Measurements from ENCODE around the gene SRSF6.
"Not testable (repeated sequence)": the region's sequence is repeated elsewhere in the genome, so short reads cannot be mapped to it uniquely, and the experiment has no call there.

Gene SRSF6

GRCh38 chr20:43450841-43451799, 6.6 kb upstream of the SRSF6 start:
- DNase-seq, result no peak

GRCh38 chr20:43452404-43453126, 5.1 kb upstream of the SRSF6 start:
- no peak for DNase-seq

GRCh38 chr20:43456252-43456651, 1.4 kb upstream of the SRSF6 start:
- not testable (repeated sequence) for DNase-seq

GRCh38 chr20:43456809-43457639, 672 bp upstream of the SRSF6 start:
- DNase-seq, result no peak

GRCh38 chr20:43458422-43458924, 777 bp downstream of the SRSF6 start:
- no peak for DNase-seq

DNA sequence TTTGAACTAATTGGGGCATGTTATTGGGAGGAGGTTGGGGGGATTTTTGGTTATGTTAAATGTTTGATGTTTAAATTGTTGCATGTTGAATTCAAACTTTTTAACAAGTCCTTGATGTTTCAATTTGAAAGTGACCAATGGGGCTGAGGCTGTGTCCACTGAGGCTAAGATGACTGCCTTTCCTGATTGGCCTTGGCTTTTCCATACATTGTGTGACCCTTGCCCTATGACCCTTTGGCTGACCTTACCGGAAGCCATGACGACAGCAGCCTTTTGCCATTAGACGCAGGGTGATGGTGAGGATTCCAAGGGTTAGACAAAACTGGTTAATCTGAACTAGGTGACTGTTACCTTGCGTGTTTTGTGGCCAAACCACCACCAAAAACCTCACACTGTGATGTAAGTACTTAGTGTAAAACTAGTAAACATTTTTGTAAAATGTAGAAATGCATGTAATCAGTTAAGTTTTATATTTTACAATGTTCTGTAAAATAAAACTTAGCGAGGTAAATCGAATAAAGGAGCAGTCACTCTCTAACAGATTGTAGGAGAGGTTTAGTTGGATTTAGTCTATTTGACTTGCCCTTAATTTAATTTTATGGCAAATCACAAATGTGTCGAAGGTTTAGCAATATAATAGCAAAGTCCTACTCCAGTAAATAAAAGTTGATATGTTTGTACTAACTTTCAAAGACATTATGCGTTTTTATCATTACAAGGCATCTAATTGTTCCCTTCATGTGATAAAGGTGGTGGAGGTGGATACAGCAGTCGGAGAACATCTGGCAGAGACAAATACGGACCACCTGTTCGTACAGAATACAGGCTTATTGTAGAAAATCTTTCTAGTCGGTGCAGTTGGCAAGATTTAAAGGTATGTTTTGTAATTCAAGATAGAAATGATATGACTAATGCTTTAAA, 1.6 kb downstream of the SRSF6 start:
- no peak for DNase-seq

DNA sequence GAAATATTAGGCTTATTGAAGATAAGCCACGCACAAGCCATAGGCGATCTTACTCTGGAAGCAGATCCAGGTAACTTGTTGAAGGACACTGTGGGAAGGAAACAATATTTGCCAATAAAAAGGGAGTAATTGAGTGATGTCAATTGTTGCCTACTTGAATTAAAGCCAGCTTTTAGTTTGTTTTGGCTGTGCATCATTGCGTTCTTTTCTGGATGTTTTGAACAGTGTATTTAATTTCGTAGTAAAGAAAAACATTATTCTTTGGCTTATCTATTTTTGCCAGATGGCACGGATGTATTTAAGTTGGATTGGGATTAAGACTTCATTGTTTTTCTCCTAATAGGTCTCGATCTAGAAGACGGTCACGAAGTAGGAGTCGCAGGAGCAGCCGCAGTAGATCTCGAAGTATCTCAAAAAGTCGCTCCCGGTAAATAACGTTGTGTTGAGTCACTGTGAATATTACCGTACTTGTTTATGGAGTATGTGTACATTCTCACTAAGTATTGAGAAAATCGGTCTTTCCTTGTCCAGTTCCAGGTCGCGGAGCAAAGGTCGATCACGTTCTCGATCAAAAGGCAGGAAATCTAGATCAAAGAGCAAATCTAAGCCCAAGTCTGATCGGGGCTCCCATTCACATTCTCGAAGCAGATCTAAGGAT, 2.6 kb downstream of the SRSF6 start:
- DNase-seq, result no peak

- no peak for DNase-seq
Measured at GRCh38 chr20:43460830-43461200, 3.1 kb downstream of the SRSF6 start.

DNA sequence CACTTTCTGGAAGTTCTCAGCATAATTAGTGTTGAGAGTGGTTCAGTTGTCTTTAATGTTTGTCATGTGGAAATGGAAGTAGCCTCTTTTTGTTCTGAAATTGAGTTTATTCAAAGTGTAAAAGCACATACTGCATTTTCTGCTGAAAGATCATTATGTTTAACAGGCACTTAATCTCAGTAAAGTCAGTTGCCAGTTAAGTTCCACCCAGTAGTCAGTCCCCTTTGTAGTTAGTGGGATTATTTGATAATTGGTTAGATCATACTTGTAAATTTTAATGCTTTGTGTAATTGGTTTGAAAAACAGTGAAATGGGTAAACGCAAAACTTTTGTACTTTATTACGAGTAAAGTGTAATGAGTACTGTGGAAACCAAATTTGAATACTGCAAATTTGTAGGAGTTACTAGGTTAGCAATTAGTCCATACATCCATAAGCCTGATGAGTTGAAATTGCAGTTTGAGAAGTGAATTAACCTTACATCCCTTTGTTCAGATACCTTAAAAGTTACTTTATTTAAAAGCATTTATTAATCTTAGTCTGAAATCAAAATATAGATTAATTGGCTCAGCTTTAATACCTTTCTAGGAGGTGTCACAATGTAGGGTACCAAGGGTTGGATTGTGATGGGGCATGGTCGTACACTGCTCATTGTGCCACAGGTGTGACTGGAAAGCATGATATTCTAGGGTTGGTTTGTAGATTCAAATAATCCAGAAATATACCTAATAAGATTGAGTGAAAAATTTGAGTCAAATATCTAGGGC, 4.4 kb downstream of the SRSF6 start:
- no peak for DNase-seq

- DNase-seq, result no peak
Measured at GRCh38 chr20:43462660-43463526, 5.2 kb downstream of the SRSF6 start.

DNA sequence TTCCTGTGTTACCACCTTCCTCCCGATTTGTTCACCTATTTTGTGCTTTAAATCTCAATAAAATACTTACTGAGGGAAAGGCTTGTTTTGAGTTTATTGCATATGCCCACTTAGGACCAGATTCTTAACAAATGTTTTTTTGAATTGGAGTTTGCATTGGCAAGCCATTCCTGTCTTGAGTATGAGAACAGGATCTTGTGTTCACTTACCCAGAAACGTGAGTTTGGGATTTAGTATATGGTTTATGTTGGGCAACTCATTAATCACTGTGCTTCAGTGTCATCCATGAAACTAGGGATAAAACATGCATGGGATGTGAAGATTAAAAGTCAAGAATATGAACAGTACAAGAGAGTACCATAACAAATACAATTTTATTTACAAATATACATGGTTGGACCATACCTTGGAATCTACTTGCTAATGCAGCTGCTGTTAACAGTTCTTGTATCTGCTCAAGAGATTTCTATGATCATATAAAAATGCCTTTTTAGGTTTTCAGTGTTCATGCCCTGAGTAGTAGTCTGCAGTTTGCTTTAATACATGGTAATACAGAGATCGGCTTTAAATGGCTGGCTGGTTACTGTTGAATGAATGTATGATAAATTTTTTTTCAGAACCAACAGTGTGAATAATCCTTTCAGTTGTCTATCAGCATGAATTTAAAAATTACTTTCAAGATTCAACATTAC, 6.0 kb downstream of the SRSF6 start:
- DNase-seq, result no peak

DNA sequence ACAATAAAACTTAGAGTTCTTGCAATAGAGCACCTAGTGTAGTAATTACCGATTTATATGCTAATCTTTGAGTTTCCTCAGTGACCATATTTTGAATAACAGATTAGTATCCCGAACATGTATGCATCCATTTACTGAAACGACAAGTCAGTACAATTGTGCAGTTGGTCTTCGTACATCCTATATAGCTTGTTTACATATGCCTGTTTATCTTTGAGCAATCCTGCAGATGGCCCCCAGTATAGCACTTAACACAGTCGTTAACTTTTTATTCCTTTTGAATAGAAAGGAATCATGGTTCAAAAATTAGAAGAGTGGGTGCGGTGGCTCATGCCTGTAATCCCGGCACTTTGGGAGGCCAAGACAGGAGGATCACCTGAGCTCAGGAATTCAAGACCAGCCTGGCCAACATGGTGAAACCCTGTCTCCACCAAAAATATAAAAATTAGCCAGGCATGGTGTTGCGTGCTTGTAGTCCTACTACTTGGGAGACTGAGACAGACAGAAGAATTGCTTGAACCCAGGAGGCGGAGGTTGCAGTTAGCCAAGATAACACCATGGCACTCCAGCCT, 6.6 kb downstream of the SRSF6 start:
- DNase-seq, result peak; percentile 52

GRCh38 chr20:43465625-43465943, 7.9 kb downstream of the SRSF6 start:
- DNase-seq, result no peak

GRCh38 chr20:43467589-43467988, 9.9 kb downstream of the SRSF6 start:
- DNase-seq, result no peak

DNA sequence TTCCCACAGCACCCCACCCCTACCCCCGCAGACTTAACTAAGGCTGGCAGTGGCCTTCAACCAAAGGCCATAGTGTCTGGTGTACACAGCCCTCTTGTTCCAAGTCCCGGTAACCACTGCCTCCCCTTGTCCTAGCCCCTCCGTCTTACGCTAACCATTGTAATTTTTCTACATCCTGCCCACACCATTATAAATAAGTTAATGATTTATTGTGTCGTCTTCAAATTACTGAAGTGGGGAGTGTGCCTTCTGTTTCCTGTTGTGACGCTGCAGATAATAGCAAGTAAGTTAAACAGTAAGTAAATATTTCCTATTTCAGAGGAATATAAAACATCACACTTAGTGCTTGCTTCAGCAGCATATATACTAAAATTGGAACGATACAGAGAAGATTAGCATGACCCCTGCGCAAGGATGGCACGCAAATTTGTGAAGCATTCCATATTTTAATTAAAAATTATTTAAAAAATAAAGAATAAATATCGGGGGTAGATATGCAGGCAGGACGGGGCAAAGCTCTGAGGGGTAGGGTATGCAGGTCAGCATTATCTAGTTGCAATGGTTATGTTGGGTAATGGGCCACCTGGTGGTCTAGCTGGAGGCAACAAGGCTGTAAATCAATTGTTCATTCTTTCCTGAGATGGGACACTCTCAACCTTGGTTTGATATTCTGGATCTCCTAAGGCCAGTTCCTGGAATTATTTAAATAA, 15.1 kb downstream of the SRSF6 start:
- DNase-seq, result no peak

GRCh38 chr20:43473381-43473704, 15.6 kb downstream of the SRSF6 start:
- DNase-seq, result no peak

- DNase-seq, result no peak
Measured at GRCh38 chr20:43477193-43477592, 19.5 kb downstream of the SRSF6 start.

GRCh38 chr20:43477619-43478018, 19.9 kb downstream of the SRSF6 start:
- no peak for DNase-seq

All from activated CD8-positive, alpha-beta memory T cell treated with anti-CD3 and anti-CD28 coated beads for 24 hours (primary cell).